Activated T-helper 1 cell treated with anti-CD3 and anti-CD28 coated beads, Interleukin-12 subunit alpha, Interleukin-12 subunit beta, Interleukin-2, Interleukin-4 antibody, amounts not matched to agents 30 ng/mL and 10 ng/mL and 1 ng/mL, durations not matched to agents 14 hours and 24 hours and 36 hours (primary cell): ENCODE data around the gene ARHGAP6. TPM values are rescaled to one million over a fixed set of nuclear protein-coding genes. Genes with fewer than 3 reads are reported as not detected.
"Not testable (repeated sequence)": the region's sequence is repeated elsewhere in the genome, so short reads cannot be mapped to it uniquely, and the experiment has no call there.

Experiments
- DNase-seq: peaks from one replicate; pipeline ENCODE4 v3.0.0; 2021; ENCODE audit warnings: low spot score
- H3K27ac Mint-ChIP-seq: one replicate; pipeline ENCODE4 v1.8.0; 2021; ENCODE audit warnings: mild to moderate bottlenecking, mixed read lengths
- H3K27me3 Mint-ChIP-seq: one replicate; pipeline ENCODE4 v1.8.0; 2022; ENCODE audit warnings: mild to moderate bottlenecking, moderate library complexity, mixed read lengths; ENCODE audit not compliant: insufficient read depth
- H3K36me3 Mint-ChIP-seq: one replicate; pipeline ENCODE4 v1.8.0; 2021; ENCODE audit warnings: low read depth, mixed read lengths
- H3K4me1 Mint-ChIP-seq: one replicate; pipeline ENCODE4 v1.8.0; 2021; ENCODE audit warnings: low read depth, mixed read lengths
- H3K4me3 Mint-ChIP-seq: one replicate; pipeline ENCODE4 v1.8.0; 2021; ENCODE audit warnings: mild to moderate bottlenecking, moderate library complexity, mixed read lengths
- H3K9me3 Mint-ChIP-seq: one replicate; pipeline ENCODE4 v1.8.0; 2021; ENCODE audit warnings: mixed read lengths
- intact Hi-C: fragments of 100-400 bp; cut with micrococcal nuclease; formaldehyde crosslinking; loops from one replicate; pipeline ENCODE4 v1.15.1; 2024
- total RNA-seq: library from RNA; stranded (reverse); gene quantifications from 2 replicates; pipeline ENCODE4 v1.2.3, GENCODE V29; 2022

ARHGAP6 gene
- total RNA-seq, 1 donor from 2014 or later = not detected

DNA sequence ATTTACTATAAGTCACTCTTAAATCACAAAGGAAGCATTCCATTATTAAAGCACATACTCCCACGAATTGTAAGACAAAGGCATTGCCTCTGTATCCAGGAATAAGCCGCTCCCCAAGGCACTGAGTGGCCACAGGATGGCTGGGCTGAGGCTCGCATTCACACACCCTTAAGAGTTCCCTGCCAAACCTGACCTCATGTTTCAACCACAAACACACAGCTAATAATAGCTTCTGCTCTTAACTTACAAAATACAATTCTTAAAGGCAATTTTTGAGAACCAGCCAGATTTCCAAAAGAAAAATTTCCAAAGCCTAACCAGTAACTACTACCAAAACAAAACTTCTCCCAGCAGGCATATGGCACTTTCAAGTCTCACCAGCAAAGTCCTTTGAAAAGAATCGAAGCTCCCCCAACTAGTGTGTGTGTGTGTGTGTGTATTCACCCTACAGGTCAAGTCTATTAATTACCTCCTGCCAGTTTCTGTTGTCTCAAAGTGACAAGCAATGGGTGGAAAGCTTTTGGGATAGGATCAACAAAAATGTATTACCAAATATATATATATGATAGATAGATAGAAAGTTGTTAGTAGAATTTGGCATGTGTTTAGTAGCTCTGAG, 36.0 kb downstream of the ARHGAP6 start:
- intact Hi-C loops = no loop called here
- no peaks in the 10 kb centered on the region for H3K27me3 Mint-ChIP-seq
- H3K36me3 Mint-ChIP-seq = no peaks in the 10 kb centered on the region
- no peak for DNase-seq
- H3K4me1 Mint-ChIP-seq = no peaks in the 10 kb centered on the region
- no peaks in the 10 kb centered on the region for H3K9me3 Mint-ChIP-seq
- H3K27ac Mint-ChIP-seq = no peak overlapping the region
- no peak overlapping the region for H3K4me3 Mint-ChIP-seq

DNA sequence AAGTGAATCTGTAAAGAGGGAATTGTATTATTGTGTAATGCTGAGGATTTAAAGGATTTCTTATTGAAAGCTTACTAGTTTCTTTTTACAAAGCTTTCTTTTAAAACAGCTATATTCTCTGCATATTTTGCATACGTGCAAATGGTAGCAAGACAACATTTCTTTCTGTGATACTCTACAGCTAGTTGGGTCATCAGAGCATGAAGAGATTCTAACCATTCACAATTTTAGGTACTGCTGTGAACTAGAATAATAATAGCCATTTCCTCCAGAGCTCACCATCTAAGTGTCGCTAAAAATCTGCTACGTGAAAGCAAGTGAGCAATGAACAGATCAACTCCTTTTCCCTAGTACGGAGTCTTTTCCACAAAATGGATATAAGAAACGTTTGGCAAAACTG, 37.3 kb downstream of the ARHGAP6 start:
- intact Hi-C loops = no loop called here
- Mint-ChIP-seq H3K9me3 (no peaks in the 10 kb centered on the region), H3K27me3 (no peaks in the 10 kb centered on the region), H3K4me3 (no peak overlapping the region), H3K36me3 (no peaks in the 10 kb centered on the region), H3K4me1 (no peaks in the 10 kb centered on the region), H3K27ac (no peak overlapping the region)
- DNase-seq = no peak

DNA sequence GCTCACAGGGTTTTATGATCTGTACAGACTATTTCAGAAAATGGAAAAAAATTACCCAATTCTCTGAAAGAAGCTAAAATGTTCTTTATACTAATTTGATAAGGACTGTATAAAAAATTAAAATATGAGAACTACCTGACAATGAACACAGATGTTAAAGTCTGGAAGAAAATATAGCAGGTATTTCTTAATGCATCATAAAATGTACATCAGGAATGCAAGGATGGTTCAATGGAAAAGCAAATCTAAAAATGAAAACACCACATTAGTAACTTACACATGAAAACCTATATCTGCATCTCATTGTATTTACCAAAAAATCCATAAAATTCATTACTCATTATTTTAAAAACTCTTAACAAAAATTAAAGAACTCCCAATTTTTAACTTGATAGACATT, 39.4 kb downstream of the ARHGAP6 start:
- Mint-ChIP-seq H3K4me1 (no peaks in the 10 kb centered on the region), H3K9me3 (no peaks in the 10 kb centered on the region), H3K27me3 (no peaks in the 10 kb centered on the region), H3K36me3 (no peaks in the 10 kb centered on the region), H3K27ac (no peak overlapping the region), H3K4me3 (no peak overlapping the region)
- intact Hi-C loops = no loop called here
- DNase-seq = no peak

DNA sequence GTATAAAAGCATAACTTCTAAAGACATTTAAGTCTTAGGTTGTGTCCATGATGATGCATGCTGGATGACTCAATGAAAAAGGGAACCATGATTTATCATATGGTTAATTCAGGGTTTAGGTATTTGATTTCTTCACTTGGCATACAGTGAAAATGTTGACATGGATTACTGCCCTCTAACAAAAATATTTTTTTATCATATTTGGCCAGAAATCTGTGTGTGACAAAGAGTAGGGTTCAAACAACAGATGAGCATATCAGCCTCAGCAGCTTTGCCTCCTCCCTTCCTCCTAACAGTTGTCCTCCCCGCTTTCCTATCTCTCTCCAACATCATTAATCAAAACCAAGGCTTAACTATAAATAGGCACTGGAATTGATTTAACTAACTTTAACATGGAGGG, 46.3 kb downstream of the ARHGAP6 start:
- Mint-ChIP-seq H3K9me3 (no peaks in the 10 kb centered on the region), H3K27me3 (no peaks in the 10 kb centered on the region), H3K27ac (no peak overlapping the region), H3K4me1 (no peaks in the 10 kb centered on the region), H3K4me3 (no peak overlapping the region), H3K36me3 (no peaks in the 10 kb centered on the region)
- intact Hi-C loops = no loop called here
- no peak for DNase-seq

DNA sequence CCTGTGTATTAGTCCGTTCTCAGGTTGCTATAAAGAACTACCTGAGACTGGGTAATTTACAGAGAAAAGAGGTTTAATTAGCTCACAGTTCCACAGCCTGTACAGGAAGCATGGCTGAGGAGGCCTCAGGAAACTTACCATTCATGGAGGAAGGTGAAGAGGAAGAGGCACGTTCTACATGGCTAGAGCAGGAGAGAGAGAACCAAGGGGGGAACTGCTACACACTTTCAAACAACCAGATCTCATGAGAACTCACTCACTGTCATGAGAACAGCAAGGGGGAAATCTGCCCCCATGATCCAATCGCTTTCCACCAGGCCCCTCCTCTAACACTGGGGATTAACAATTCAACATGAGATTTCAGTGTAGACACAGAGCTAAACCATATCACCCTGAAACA, 51.5 kb downstream of the ARHGAP6 start:
- H3K4me1 Mint-ChIP-seq, H3K9me3 Mint-ChIP-seq, DNase-seq, H3K36me3 Mint-ChIP-seq, H3K4me3 Mint-ChIP-seq, intact Hi-C loops, H3K27ac Mint-ChIP-seq, H3K27me3 Mint-ChIP-seq: not testable (repeated sequence)

DNA sequence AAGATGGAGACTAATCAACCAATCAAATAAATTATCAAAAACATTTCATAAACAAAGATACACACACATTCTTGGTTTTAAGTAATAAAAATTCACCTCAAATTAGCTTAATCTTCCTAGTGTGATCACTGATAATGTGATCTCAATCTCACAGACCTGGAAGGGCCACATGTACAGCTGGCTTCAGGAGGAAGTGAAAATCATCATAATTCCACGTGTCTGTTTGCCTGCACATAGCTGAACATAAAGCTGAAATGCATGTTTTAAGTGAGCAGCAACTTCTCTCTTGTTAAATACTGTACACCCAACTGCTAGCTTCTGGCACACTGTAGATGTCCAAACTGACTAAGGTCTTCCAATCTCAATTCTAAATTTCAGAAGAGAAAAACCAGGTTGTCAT, 53.8 kb downstream of the ARHGAP6 start:
- Mint-ChIP-seq H3K27ac (no peak overlapping the region), H3K36me3 (no peaks in the 10 kb centered on the region), H3K9me3 (no peaks in the 10 kb centered on the region), H3K4me1 (no peaks in the 10 kb centered on the region), H3K4me3 (no peak overlapping the region), H3K27me3 (peaks cover 4% of the 10 kb centered on the region)
- intact Hi-C loops = no loop called here
- no peak for DNase-seq

DNA sequence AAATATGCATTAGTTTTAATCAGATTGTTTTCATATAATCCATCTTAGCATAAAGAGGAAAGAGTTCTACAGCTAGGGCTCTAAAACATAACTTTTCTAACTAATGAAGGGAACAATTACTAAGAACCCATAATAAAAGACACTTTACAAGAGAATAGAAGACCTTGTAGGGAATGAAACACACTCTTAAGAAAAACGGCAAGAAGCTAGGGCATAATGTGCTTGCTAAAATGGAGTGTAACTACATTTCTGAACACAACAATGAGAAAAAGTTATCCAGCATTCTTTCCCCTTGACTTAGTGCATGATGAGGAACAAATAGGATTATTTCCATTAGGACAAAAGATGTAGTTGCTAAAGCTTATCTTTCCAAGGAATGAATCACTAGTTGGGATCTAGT, 54.6 kb downstream of the ARHGAP6 start:
- no peaks in the 10 kb centered on the region for H3K9me3 Mint-ChIP-seq
- H3K27ac Mint-ChIP-seq = no peak overlapping the region
- no peak for DNase-seq
- intact Hi-C loops = no loop called here
- no peaks in the 10 kb centered on the region for H3K4me1 Mint-ChIP-seq
- peaks cover 4% of the 10 kb centered on the region for H3K27me3 Mint-ChIP-seq
- H3K4me3 Mint-ChIP-seq = no peak overlapping the region
- no peaks in the 10 kb centered on the region for H3K36me3 Mint-ChIP-seq

DNA sequence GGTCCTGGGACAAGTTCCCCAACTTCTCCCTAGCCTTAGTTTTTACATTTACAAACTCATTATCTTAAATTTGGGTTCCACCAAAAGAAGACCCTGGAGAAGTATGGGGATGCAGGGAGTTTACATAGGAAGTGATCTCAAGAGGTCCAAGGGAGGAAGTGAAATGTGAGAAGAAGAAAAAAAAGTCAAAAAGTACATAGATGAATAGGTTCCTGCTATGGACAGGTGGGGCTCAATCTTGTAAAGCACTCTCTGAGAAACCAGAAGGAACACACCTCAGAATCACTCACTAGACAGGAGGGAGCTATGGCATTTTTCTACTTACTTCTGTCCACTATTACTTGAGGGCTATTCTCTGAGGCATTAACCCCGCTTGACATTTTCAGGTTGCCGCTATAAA, 56.6 kb downstream of the ARHGAP6 start:
- intact Hi-C loops = no loop called here
- no peak for DNase-seq
- Mint-ChIP-seq H3K4me3 (no peak overlapping the region), H3K9me3 (no peaks in the 10 kb centered on the region), H3K27ac (no peak overlapping the region), H3K36me3 (no peaks in the 10 kb centered on the region), H3K27me3 (peaks cover 4% of the 10 kb centered on the region), H3K4me1 (no peaks in the 10 kb centered on the region)

DNA sequence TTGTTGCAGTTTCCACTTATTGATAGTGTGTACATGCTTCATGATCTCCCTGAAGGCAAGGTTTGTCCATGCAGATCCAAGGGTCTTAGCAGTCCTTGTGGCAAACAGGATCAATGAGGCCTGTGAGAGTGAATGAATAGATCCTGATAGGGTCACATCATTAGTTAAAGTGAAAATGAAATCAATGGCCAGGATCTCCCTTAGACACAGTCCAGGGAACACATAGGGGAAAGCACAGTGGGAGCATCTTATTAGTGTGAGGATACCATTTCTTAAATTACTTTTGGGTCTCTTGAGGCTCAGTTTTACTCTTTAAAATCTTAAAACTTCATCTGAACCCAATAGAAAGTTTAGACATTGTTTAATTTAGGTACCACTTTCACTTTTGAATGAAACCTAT, 59.3 kb downstream of the ARHGAP6 start:
- Mint-ChIP-seq H3K4me1 (no peaks in the 10 kb centered on the region), H3K27ac (no peak overlapping the region), H3K36me3 (no peaks in the 10 kb centered on the region), H3K9me3 (no peaks in the 10 kb centered on the region), H3K4me3 (no peak overlapping the region), H3K27me3 (peaks cover 4% of the 10 kb centered on the region)
- intact Hi-C loops = no loop called here
- DNase-seq = no peak

DNA sequence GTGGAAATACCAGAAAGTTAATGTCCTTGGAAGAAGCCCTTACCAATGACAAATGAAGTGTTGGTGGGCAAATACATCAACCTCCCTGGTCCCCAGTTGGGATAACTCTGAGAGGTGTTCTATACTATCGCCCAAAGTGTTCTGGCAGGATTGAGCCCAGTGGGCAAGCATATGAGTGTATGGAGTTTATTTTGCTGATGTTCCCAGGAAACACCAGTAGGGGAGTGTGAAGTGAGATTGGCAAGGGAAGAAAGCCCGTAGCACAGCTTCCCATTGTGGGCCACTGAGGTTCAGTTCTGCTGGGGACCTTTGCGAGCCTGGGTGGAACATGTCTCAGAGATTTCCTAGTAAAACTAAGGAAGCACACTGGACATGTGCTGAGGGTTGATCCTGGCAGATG, 65.1 kb downstream of the ARHGAP6 start:
- no peaks in the 10 kb centered on the region for H3K9me3 Mint-ChIP-seq
- no peak for DNase-seq
- H3K27ac Mint-ChIP-seq = no peak overlapping the region
- H3K27me3 Mint-ChIP-seq = no peaks in the 10 kb centered on the region
- no peak overlapping the region for H3K4me3 Mint-ChIP-seq
- H3K36me3 Mint-ChIP-seq = no peaks in the 10 kb centered on the region
- H3K4me1 Mint-ChIP-seq = no peaks in the 10 kb centered on the region
- intact Hi-C loops = no loop called here

DNA sequence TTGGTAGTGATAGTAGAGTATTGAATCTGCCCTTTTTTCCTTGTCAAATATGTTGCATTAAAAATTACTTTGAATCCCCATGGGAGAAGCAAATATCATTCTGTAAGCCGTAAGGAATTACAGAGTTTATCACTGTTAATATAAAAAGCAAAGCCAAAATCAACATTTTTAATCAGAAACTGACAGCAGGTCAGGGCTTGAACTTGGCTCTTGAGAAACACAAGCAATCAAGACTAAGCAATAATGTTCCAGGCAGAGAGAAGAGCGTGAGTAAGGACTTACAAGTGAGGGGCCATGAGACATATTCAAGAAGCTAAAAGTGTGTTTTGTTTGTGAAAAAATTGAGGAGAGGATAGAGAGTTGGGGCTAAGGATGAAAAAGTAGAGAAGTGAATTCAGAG, 68.2 kb downstream of the ARHGAP6 start:
- H3K9me3 Mint-ChIP-seq = no peaks in the 10 kb centered on the region
- DNase-seq = no peak
- no peak overlapping the region for H3K4me3 Mint-ChIP-seq
- H3K36me3 Mint-ChIP-seq = no peaks in the 10 kb centered on the region
- intact Hi-C loops = no loop called here
- no peaks in the 10 kb centered on the region for H3K4me1 Mint-ChIP-seq
- no peak overlapping the region for H3K27ac Mint-ChIP-seq
- H3K27me3 Mint-ChIP-seq = peaks cover 2% of the 10 kb centered on the region

DNA sequence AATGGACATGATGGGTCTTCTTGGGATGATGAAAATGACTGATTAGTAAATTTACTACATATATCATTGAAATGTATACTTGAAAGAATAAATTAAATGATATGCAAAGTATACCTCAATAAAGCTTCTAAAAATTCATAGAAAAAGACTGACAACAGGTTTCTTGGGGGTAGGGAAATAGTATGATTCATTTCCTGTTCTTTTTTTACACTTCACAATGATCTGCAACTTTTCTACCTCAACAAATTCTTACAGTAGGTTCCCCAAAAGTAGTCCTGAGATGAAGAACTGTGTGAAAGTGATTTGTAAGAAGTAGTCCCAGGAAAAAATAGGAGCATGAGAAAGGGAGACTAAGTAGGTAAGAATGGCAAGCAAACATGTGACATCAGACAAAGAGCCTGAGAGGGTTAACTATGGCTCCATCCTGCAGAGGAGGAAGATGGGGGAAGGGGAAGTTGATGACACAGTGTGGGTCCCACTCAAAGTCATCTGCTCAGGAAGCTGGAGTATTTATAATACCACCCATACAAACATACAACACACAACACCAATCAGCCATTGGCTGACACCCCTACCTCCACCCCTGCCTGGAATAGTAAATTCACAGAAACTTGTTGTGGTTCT, 73.9 kb downstream of the ARHGAP6 start:
- Mint-ChIP-seq H3K36me3 (no peaks in the 10 kb centered on the region), H3K27ac (peak overlapping the region; percentile 69), H3K9me3 (no peaks in the 10 kb centered on the region), H3K4me1 (peaks cover 10% of the 10 kb centered on the region), H3K27me3 (peaks cover 4% of the 10 kb centered on the region), H3K4me3 (no peak overlapping the region)
- intact Hi-C loops = no loop called here
- no peak for DNase-seq

DNA sequence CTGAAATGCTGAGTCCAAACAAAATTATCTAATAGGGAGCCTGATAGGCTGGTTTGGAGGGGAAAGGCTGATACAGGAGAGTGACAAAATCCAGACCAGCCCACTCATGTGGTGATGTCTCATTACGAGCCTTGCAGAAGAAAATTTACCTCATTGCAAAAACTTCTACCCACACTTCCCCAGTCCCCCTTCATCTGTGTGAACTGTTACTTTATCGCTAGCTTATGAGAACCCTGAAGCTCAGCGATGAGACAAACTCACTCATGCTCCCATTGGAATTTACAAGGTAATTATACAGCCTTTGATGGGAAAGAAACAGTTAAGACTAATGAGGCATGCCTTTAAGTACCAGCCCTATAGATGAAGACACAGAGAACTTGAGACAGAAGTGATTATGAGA, 76.1 kb downstream of the ARHGAP6 start:
- Mint-ChIP-seq H3K4me1 (peaks cover 10% of the 10 kb centered on the region), H3K27me3 (peaks cover 4% of the 10 kb centered on the region), H3K27ac (no peak overlapping the region), H3K9me3 (no peaks in the 10 kb centered on the region), H3K36me3 (no peaks in the 10 kb centered on the region), H3K4me3 (no peak overlapping the region)
- DNase-seq = no peak
- intact Hi-C loops = no loop called here

DNA sequence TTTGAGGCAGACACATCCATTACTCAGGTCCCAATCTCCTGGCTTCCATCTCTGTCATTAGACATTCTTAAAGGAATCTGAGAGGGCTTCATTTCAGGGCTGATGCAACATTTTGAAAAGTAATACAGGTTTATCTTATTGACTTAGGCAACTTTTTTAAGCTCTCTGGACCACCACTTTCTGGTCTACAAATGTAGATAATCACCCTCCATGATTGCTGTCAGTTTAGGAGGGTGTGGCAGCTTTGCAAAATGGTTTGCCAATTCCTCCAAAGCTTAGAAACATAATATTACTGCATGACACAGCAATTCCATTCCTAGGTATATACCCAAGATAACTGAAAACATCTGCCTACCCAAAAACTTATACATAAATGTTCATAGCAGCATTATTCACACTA, 77.6 kb downstream of the ARHGAP6 start:
- no peaks in the 10 kb centered on the region for H3K9me3 Mint-ChIP-seq
- H3K27me3 Mint-ChIP-seq = peaks cover 2% of the 10 kb centered on the region
- H3K4me3 Mint-ChIP-seq = no peak overlapping the region
- H3K4me1 Mint-ChIP-seq = peaks cover 10% of the 10 kb centered on the region
- no peaks in the 10 kb centered on the region for H3K36me3 Mint-ChIP-seq
- intact Hi-C loops = no loop called here
- no peak overlapping the region for H3K27ac Mint-ChIP-seq
- DNase-seq = no peak
